ENCODE results near the gene TNK1. TPM values are rescaled to one million over a fixed set of nuclear protein-coding genes. Genes with fewer than 3 reads are reported as not detected.

TNK1 gene
- total and polyA plus RNA-seq, 12 donors, result 1.1 to 4.4 (median 2.1) TPM

GRCh38 chr17:7423679-7424078, 42.8 kb downstream of the TNK1 start:
- DNase-seq, result no peak
- Histone ChIP-seq H3K9me3 (no peaks in the 10 kb centered on the region), H3K4me1 (no peaks in the 10 kb centered on the region), H3K27me3 (no peaks in the 10 kb centered on the region), H3K4me3 (no peak overlapping the region), H3K36me3 (no peaks in the 10 kb centered on the region), H3K27ac (no peak overlapping the region)
- intact Hi-C loops (cut with DNase I), result no loop called here
- ATAC-seq, result peak in 1 of 8 donors; percentile 39
- no peak for TF ChIP-seq CTCF (IDR thresholded peaks at IDR 0.05)
- 62% methylated on average over 4 of the region's 4 CpGs for WGBS, 2 donors

- no peak within 1 kb of the TSS for H3K4me3 ChIP-seq
- no peak for TF ChIP-seq CTCF (IDR thresholded peaks at IDR 0.05)
- intact Hi-C loops (cut with DNase I), result no loop called here
- WGBS, 2 donors, result 74 to 78% methylated on average over 7 of the region's 7 CpGs
- H3K4me1 ChIP-seq, result no peaks in the 10 kb centered on the region
- H3K36me3 ChIP-seq, result no peaks in the 10 kb centered on the region
- H3K9me3 ChIP-seq, result no peaks in the 10 kb centered on the region
- DNase-seq (no peak), ATAC-seq (no peak)
- no peaks in the 10 kb centered on the region for H3K27me3 ChIP-seq
- H3K27ac ChIP-seq, result no peak within 1 kb of the TSS
Measured at GRCh38 chr17:7425316-7425715, 44.4 kb downstream of the TNK1 start, which contains the start of gene SPEM2. SPEM2 (plus strand) TSS chr17:7425616; CDS start chr17:7425689, 73 bp downstream.

- ATAC-seq (no peak), DNase-seq (no peak)
- Histone ChIP-seq H3K9me3 (no peaks in the 10 kb centered on the region), H3K27me3 (no peaks in the 10 kb centered on the region), H3K27ac (no peak overlapping the region), H3K4me1 (no peaks in the 10 kb centered on the region), H3K4me3 (no peak overlapping the region), H3K36me3 (no peaks in the 10 kb centered on the region)
- 84 to 88% methylated on average over 8 of the region's 8 CpGs for WGBS, 2 donors
- intact Hi-C loops (cut with DNase I), result no loop called here
- TF ChIP-seq CTCF (IDR thresholded peaks at IDR 0.05), result no peak
Measured at GRCh38 chr17:7425756-7426155, 44.9 kb downstream of the TNK1 start.

GRCh38 chr17:7426203-7426863, 45.4 kb downstream of the TNK1 start:
- ATAC-seq, result peak in 1 of 8 donors; percentile 6
- Histone ChIP-seq H3K27ac (no peak overlapping the region), H3K9me3 (no peaks in the 10 kb centered on the region), H3K4me3 (no peak overlapping the region), H3K27me3 (no peaks in the 10 kb centered on the region), H3K36me3 (no peaks in the 10 kb centered on the region), H3K4me1 (no peaks in the 10 kb centered on the region)
- no peak for TF ChIP-seq CTCF (IDR thresholded peaks at IDR 0.05)
- DNase-seq, result no peak
- intact Hi-C loops (cut with DNase I), result no loop called here
- WGBS, 2 donors, result 94% methylated on average over 33 of the region's 33 CpGs
